CD4-positive, alpha-beta T cell treated with Interleukin-17A for 1 hour (primary cell): ENCODE data around the gene CACUL1.
A peak's percentile ranks its signal among the peaks of the same experiment; 100 is the strongest.
"Not testable (repeated sequence)": the region's sequence is repeated elsewhere in the genome, so short reads cannot be mapped to it uniquely, and the experiment has no call there.

ENCODE experiments used
- DNase-seq: peaks from one replicate; pipeline ENCODE4 v3.0.0-alpha.2; 2020

Gene CACUL1

DNA sequence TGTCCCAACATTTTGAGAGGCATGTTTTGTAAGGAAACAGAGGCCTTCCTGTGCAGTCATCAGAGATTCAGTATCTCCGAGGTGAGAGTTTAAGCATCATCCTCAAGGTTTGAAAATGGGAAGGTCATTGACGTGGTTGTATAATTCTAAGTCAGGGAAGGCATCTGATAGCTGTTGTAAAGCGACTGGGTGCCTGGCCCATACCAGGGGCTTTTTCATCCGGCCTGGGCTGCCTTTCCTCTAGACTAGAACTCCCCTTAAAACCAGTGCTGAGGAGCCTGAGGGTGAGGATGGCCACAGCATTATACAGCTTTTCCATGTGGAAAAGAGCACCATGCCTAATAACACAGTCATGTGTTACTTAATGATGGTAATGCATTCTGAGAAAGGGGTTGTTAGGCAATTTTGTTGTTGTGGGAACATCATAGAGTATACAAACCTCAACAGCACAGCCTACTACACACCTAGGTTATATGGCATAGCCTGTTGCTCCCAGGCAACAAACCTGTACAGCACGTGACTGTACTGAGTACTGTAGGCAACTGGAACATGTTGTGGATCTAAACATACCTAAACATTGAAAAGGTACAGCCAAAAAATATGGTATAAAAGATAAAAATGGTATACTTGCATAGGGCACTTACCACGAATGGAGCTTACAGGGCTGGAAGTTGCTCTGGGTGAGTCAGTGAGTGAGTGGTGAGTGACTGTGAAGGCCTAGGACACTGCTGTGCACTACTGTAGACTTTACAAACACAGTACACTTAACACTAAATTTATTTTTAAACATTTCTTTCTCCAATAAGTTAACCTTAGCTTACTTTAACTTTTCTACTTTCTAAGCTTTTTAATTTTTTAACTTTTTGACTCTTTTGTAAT lies 13.5 kb upstream of the CACUL1 start:
- no peak for DNase-seq

DNA sequence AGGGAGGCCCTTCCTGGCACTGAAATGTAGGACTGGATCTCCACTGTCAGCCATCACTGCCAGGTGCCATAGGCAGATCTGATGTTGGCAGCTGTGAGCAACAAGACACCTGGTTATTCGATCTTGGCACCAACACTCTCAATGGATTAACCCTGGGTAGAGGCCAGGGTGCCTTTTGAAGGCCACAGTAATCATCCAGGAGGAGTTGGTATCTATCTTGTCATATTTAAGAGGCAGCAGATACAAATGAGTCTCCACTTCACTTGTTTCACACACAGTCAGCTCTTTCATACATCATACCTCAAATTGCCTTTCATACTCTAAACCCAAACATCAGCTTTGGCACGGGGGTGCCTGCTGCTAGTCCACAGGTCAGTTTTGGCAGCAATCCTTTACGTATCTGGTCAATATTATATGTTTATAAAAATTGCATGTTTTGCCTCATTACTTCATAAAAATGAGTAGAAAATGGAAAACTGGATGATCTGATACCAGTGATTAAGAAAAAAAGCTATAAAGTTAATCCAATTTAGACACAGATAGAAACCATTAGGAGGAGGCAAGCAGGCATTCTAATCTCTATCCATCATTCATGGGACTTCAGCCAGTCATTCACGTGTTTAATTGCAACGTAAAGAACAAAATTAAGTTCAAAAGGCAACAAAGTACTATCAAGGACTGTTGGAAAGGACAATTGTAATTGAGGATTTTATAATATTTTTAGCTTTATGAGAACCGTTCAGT lies 12.7 kb upstream of the CACUL1 start:
- DNase-seq: no peak

DNA sequence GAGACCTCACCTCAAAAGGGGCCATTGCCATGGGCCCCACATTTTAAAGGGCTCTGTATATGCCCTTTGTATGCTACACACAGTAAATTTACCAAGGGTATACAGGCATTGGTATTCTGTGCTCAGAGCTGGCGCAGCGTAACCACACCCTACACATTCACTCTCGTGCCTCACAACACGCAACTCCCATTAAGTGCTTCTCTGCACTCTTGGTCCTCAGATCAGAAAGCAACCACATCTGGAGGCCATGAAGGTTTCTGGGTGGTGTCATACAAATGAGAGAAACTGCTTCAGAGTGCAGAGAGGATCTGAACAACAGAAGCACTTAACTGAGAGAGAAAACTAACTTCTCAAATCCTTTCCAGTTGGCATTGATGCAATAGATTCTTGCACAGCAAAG lies 9.4 kb upstream of the CACUL1 start:
- no peak for DNase-seq

- DNase-seq: no peak
Measured at GRCh38 chr10:118763202-118763988, 8.6 kb upstream of the CACUL1 start.

- no peak for DNase-seq
Measured at GRCh38 chr10:118760265-118760664, 5.5 kb upstream of the CACUL1 start.

GRCh38 chr10:118758449-118758848 lies 3.7 kb upstream of the CACUL1 start:
- DNase-seq: no peak

GRCh38 chr10:118754229-118754555 lies 578 bp downstream of the CACUL1 start:
- peak; percentile 45 for DNase-seq

DNA sequence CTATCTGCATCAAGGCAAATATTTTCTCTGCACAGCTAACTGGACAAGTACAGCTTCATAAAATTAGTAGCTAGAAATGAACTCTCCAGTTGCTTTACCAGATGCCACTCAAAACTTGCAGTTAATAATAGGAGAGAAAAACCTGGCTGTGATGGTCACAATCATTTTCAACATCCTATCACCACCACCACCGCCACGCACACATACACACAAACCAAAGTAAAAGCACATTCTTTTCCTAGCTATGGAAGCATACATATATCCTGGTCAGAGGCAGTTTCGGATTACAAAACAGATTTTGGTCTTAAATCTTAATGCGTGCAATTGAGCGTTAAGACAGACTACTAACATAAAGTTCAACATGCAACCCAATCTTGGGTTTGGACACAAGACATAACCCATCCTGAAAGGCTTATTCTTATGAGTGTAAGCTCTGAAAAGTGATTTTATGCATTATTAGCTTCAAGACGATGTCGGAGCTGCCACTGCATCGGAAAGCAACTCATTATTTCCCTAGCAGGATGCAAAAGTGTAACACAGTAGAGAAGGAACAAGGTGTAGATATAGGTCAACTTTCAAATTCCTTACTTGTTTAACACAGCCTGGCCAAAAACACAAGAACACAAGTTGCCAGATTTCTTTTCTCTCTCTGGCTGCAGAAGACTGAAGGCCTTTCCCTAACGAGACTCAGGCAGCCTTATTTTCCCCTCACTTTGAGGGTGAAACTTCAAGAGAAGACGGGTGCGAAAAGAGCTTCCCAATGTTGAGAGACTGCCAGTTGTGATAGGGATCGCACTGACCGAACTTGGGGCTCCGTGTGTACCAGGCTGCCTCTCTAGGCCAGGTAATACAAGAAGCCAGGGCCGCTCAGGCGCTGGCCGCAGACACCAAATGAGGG lies 1.2 kb downstream of the CACUL1 start:
- no peak for DNase-seq

GRCh38 chr10:118752409-118752808 lies 2.4 kb downstream of the CACUL1 start:
- DNase-seq: no peak

- no peak for DNase-seq
Measured at GRCh38 chr10:118751265-118751664, 3.5 kb downstream of the CACUL1 start.

DNA sequence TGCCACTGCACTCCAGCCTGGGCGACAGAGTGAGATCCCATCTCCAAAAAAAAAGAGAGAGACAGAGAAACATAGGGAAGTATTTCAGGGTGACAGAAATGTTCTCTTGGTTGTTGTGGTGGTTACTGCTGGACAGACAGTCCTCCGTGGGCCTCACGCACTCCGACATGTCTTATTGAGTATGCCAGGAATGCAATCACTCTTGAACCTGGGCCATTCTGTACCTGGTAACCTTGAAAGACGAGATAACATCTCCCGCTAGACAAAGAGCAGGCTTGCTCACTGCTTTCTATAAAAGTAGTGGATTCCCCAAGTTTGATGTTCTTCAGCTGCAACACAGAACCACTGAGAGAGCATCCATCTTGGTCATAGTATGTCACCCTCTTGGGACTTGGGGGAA lies 6.7 kb downstream of the CACUL1 start:
- no peak for DNase-seq

GRCh38 chr10:118746246-118746645 lies 8.5 kb downstream of the CACUL1 start:
- no peak for DNase-seq

DNA sequence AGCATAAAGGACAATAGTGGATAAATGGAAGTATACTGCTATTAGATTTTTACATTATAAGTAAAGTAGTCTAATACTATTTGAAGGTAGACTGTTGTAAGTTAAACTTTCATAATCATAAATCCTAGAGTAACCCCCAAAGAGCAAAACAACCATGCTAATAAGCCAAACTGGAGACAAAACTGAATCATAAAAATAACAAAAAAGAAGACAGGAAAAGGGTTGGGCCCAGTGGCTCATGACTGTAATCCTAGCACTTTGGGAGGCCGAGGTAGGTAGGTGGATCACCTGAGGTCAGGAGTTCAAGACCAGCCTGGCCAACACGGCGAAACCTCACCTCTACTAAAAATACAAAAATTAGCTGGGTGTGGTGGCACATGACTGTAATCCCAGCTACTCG lies 9.7 kb downstream of the CACUL1 start:
- no peak for DNase-seq

DNA sequence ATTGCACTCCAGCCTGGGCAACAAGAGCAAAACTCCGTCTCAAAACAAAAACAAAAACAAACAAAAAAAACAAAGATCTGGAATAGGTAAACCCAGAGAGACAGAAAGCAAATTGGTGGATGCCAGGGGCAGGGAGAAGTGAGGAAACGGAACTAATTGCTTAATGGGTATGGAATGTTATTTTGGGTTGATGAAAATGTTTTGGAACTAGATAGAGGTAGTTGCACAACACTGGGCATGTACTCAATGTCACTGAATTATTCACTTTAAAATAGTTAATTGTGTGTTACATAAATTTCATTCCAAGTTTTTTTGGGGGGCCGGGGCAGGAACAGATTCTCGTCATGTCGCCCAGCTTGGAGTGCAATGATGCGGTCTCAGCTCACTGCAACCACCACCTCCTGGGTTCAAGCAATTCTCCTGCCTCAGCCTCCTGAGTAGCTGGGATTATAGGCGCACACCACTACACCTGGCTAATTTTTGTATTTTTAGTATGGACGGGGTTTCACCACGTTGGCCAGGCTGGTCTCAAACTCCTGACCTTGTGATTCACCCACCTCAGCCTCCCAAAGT lies 10.3 kb downstream of the CACUL1 start:
- DNase-seq: not testable (repeated sequence)

GRCh38 chr10:118742782-118743181 lies 12.0 kb downstream of the CACUL1 start:
- no peak for DNase-seq

GRCh38 chr10:118742032-118742431 lies 12.7 kb downstream of the CACUL1 start:
- DNase-seq: no peak

GRCh38 chr10:118738406-118738805 lies 16.4 kb downstream of the CACUL1 start:
- DNase-seq: no peak

- no peak for DNase-seq
Measured at GRCh38 chr10:118737603-118738302, 17.0 kb downstream of the CACUL1 start.

DNA sequence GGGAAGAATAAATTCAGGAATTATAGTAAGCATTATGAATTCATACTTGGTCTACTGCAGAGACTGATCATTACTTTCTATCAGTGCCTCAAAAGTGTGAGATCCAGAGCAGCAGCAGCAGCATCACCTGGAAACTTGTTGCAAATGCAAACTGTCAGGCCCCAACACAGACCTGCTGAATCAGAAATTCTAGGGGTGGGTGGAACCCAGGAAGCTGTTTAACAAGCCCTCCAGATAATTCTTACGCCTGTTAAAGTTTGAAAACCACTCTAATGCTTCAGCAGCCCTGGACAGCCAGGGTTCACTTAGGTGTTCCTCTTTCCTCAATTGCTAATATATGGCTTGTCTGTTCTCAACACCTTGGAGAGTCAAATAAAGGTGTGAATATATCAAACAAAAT lies 19.5 kb downstream of the CACUL1 start:
- DNase-seq: no peak

- no peak for DNase-seq
Measured at GRCh38 chr10:118734475-118734874, 20.3 kb downstream of the CACUL1 start.
